ENCODE results near the gene NTM.

The NTM gene

DNA sequence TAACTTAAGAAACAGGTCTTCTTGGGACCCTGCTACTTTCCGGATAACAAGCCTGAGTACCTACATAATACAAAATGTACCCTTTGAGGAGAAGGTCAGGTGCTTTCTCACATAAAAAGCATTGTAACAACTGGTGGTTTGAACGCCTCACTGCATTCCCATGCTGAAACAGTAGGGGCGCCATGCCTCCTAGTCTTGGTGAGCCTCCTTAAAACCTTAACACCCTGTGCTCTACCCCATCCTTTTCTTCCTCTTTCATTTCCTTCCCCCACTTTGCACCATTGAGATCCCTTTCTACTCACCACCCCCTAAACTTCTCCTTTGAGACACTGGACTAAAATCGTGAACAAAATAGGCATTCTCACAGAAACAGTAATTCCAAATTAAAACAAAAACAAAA, 729.3 kb downstream of the NTM start:
- Histone ChIP-seq H3K18ac (ENCODE audit: low read length) (no peak overlapping the region), H2BK5ac (ENCODE audit: low read length) (no peak overlapping the region), H3K79me2 (ENCODE audit: control insufficient read depth, insufficient read depth, low read length) (no peaks in the 10 kb centered on the region), H3K9ac (ENCODE audit: low read length) (no peak overlapping the region), H3K27ac (ENCODE audit: low read depth, low read length) (no peak overlapping the region), H3K56ac (ENCODE audit: low read length) (no peak overlapping the region), H3K27me3 (ENCODE audit: insufficient read depth, low read length, poor library complexity) (no peaks in the 10 kb centered on the region), H3K4me1 (ENCODE audit: control insufficient read depth, low read depth, low read length) (no peaks in the 10 kb centered on the region), H2BK120ac (ENCODE audit: low read depth, low read length) (no peak overlapping the region), H3K79me1 (ENCODE audit: low read length) (no peaks in the 10 kb centered on the region), H3K36me3 (ENCODE audit: control insufficient read depth, insufficient read depth, low read length) (no peaks in the 10 kb centered on the region), H4K5ac (ENCODE audit: low read length) (no peak overlapping the region), H3K4me3 (ENCODE audit: low read length) (no peak overlapping the region), H2BK15ac (replicated peaks; ENCODE audit: low read depth) (no peak overlapping the region), H2AK5ac (ENCODE audit: low read length) (no peak overlapping the region), H4K8ac (ENCODE audit: low read depth, low read length) (no peak overlapping the region), H3K4ac (ENCODE audit: low read depth, low read length) (no peak overlapping the region), H3K4me2 (ENCODE audit: low read length) (no peak overlapping the region), H3K23ac (ENCODE audit: low read length) (no peak overlapping the region)
- no CpG with 5 or more reads among the region's 4 CpGs for WGBS (ENCODE audit: extremely low coverage, insufficient coverage, low lambda C conversion rate)
- DNase-seq = peak; percentile 59

DNA sequence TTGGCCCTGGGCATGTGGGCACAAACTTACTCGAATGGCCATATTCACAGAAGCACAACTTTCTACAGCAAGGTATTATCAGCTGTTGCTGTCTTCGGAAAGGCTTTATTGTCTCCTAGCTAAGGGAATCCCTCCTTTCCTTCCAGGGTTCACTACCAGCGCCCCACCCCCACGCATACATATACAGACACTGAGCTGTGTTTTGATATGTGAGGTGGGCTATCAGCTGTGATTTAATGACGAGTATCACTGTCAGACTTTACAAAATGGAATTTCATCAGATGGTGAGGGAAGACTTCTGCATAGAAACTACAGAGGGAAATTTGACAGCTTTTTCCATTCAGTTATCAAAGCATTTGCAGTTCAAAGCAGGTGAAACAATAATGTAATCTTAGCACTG, 730.2 kb downstream of the NTM start:
- Histone ChIP-seq H2BK15ac (replicated peaks; ENCODE audit: low read depth) (no peak overlapping the region), H3K27me3 (ENCODE audit: insufficient read depth, low read length, poor library complexity) (no peaks in the 10 kb centered on the region), H2AK5ac (ENCODE audit: low read length) (no peak overlapping the region), H3K4me1 (ENCODE audit: control insufficient read depth, low read depth, low read length) (no peaks in the 10 kb centered on the region), H2BK120ac (ENCODE audit: low read depth, low read length) (no peak overlapping the region), H3K9ac (ENCODE audit: low read length) (no peak overlapping the region), H3K36me3 (ENCODE audit: control insufficient read depth, insufficient read depth, low read length) (no peaks in the 10 kb centered on the region), H3K79me2 (ENCODE audit: control insufficient read depth, insufficient read depth, low read length) (no peaks in the 10 kb centered on the region), H3K4me3 (ENCODE audit: low read length) (no peak overlapping the region), H3K18ac (ENCODE audit: low read length) (no peak overlapping the region), H3K23ac (ENCODE audit: low read length) (no peak overlapping the region), H3K27ac (ENCODE audit: low read depth, low read length) (no peak overlapping the region), H3K79me1 (ENCODE audit: low read length) (no peaks in the 10 kb centered on the region), H3K4ac (ENCODE audit: low read depth, low read length) (no peak overlapping the region), H4K5ac (ENCODE audit: low read length) (no peak overlapping the region), H3K4me2 (ENCODE audit: low read length) (no peak overlapping the region), H2BK5ac (ENCODE audit: low read length) (no peak overlapping the region), H4K8ac (ENCODE audit: low read depth, low read length) (no peak overlapping the region), H3K56ac (ENCODE audit: low read length) (no peak overlapping the region)
- no CpG with 5 or more reads among the region's 5 CpGs for WGBS (ENCODE audit: extremely low coverage, insufficient coverage, low lambda C conversion rate)
- DNase-seq = no peak

DNA sequence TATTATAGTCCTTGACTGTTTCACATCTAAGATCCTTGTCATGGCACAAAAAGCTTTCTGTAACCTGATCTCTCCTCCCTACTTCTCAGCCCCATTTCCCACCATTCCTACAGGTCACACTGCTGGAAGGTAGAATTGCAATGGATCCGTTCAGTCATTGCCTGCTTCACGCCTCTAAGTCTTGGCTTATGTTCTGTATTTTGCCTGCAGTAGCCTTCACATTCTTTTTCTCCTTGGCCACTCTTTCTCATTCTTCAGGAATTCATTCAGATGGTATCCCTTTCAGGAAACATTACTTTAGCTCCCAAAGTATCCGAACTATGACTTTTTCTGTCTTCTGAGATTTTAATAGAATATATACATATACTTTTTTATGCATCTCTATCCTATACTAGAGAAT, 731.5 kb downstream of the NTM start:
- Histone ChIP-seq H2AK5ac (ENCODE audit: low read length) (no peak overlapping the region), H4K5ac (ENCODE audit: low read length) (no peak overlapping the region), H3K27ac (ENCODE audit: low read depth, low read length) (no peak overlapping the region)

DNA sequence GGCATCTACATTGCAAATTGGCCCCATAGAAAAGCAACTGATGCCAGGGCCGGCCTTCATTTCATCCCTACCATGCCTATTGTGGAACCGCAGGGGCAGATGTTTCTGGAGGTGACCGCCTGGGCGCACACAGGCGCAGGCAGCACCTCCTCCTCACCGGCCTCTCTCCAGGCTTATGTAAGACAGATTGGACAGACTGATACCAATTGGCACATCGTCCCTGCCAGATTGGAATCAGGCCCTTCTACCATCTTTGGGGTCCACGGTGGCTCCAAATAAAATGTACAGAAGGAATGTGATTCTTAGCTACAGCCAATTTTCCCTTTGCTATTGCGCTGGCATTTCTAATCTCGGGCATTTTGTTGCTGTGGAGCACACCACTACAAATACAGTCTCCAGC, 732.6 kb downstream of the NTM start:
- no peaks in the 10 kb centered on the region for H3K36me3 ChIP-seq (ENCODE audit: control insufficient read depth, insufficient read depth, low read length)
- H2BK5ac ChIP-seq (ENCODE audit: low read length) = no peak overlapping the region
- no peak overlapping the region for H3K23ac ChIP-seq (ENCODE audit: low read length)
- no peak overlapping the region for H2AK5ac ChIP-seq (ENCODE audit: low read length)
- WGBS (ENCODE audit: extremely low coverage, insufficient coverage, low lambda C conversion rate) = no CpG with 5 or more reads among the region's 10 CpGs
- no peak overlapping the region for H2BK120ac ChIP-seq (ENCODE audit: low read depth, low read length)
- no peaks in the 10 kb centered on the region for H3K79me1 ChIP-seq (ENCODE audit: low read length)
- no peak overlapping the region for H3K4ac ChIP-seq (ENCODE audit: low read depth, low read length)
- no peak overlapping the region for H3K18ac ChIP-seq (ENCODE audit: low read length)
- no peak overlapping the region for H4K8ac ChIP-seq (ENCODE audit: low read depth, low read length)
- H3K4me1 ChIP-seq (ENCODE audit: control insufficient read depth, low read depth, low read length) = no peaks in the 10 kb centered on the region
- DNase-seq = no peak
- no peak overlapping the region for H2BK15ac ChIP-seq (replicated peaks; ENCODE audit: low read depth)
- H3K27ac ChIP-seq (ENCODE audit: low read depth, low read length) = no peak overlapping the region
- no peak overlapping the region for H3K4me2 ChIP-seq (ENCODE audit: low read length)
- H3K56ac ChIP-seq (ENCODE audit: low read length) = no peak overlapping the region
- no peak overlapping the region for H3K4me3 ChIP-seq (ENCODE audit: low read length)
- H3K27me3 ChIP-seq (ENCODE audit: insufficient read depth, low read length, poor library complexity) = no peaks in the 10 kb centered on the region
- no peak overlapping the region for H3K9ac ChIP-seq (ENCODE audit: low read length)
- H3K79me2 ChIP-seq (ENCODE audit: control insufficient read depth, insufficient read depth, low read length) = no peaks in the 10 kb centered on the region
- H4K5ac ChIP-seq (ENCODE audit: low read length) = no peak overlapping the region

More for the DNA sequence above, 731.5 kb downstream of the NTM start:
- no peak overlapping the region for H3K4ac ChIP-seq (ENCODE audit: low read depth, low read length)
- no peak overlapping the region for H3K18ac ChIP-seq (ENCODE audit: low read length)
- H3K79me1 ChIP-seq (ENCODE audit: low read length) = no peaks in the 10 kb centered on the region
- no peaks in the 10 kb centered on the region for H3K36me3 ChIP-seq (ENCODE audit: control insufficient read depth, insufficient read depth, low read length)
- no peak overlapping the region for H2BK120ac ChIP-seq (ENCODE audit: low read depth, low read length)
- no peak overlapping the region for H3K4me2 ChIP-seq (ENCODE audit: low read length)
- no peaks in the 10 kb centered on the region for H3K4me1 ChIP-seq (ENCODE audit: control insufficient read depth, low read depth, low read length)
- no peaks in the 10 kb centered on the region for H3K27me3 ChIP-seq (ENCODE audit: insufficient read depth, low read length, poor library complexity)
- no peak overlapping the region for H3K23ac ChIP-seq (ENCODE audit: low read length)
- no CpG with 5 or more reads among the region's 3 CpGs for WGBS (ENCODE audit: extremely low coverage, insufficient coverage, low lambda C conversion rate)
- DNase-seq = no peak
- no peak overlapping the region for H2BK5ac ChIP-seq (ENCODE audit: low read length)
- H3K9ac ChIP-seq (ENCODE audit: low read length) = no peak overlapping the region
- no peak overlapping the region for H4K8ac ChIP-seq (ENCODE audit: low read depth, low read length)
- H3K79me2 ChIP-seq (ENCODE audit: control insufficient read depth, insufficient read depth, low read length) = no peaks in the 10 kb centered on the region
- H2BK15ac ChIP-seq (replicated peaks; ENCODE audit: low read depth) = no peak overlapping the region
- no peak overlapping the region for H3K4me3 ChIP-seq (ENCODE audit: low read length)
- H3K56ac ChIP-seq (ENCODE audit: low read length) = no peak overlapping the region

DNA sequence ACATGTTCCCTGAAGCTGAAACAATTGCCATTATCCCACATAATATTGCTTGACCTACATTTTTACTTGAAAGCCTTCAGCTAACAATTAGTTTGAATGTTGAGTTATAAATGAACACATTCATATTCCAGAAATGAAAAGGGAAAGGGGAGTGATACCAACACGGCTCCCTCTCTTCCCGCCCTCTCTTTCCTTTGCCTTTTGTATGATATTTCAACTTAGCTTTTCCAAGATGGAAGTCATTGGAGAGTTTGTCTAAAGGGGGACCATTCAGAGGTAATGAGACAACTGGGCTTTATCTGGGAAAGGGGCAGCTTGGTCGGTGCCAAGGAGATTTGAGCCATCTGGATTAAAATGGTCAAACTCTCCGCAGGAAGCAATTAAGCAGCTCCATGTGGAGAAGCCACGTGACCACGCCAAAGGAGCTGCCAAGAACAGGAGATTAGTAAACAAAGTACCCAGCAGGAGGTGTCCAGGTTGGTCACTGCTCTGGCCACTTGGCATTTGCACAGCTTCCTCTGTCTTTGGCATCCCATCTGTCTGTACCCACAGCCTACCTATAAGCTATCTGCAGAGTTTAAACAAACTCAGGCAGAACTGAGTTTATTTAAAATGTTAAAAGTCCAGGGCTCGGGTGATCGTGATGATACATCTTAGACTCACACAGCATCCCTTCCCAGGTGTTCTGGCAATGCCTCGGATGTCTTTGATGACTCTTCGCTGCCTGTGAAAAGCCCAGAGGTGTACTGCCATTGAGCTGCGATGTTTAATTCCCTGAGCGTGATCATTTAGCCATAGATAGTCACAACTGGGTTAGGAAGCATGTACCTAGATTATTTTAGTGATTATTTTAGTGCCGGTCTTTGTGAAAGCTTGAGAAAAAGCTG, 735.9 kb downstream of the NTM start:
- Histone ChIP-seq H3K4me3 (ENCODE audit: low read length) (no peak overlapping the region), H3K4me1 (ENCODE audit: control insufficient read depth, low read depth, low read length) (no peaks in the 10 kb centered on the region), H3K23ac (ENCODE audit: low read length) (no peak overlapping the region), H3K18ac (ENCODE audit: low read length) (no peak overlapping the region), H3K27ac (ENCODE audit: low read depth, low read length) (no peak overlapping the region), H3K79me1 (ENCODE audit: low read length) (no peaks in the 10 kb centered on the region), H3K56ac (ENCODE audit: low read length) (no peak overlapping the region), H3K79me2 (ENCODE audit: control insufficient read depth, insufficient read depth, low read length) (no peaks in the 10 kb centered on the region), H4K5ac (ENCODE audit: low read length) (no peak overlapping the region), H2BK15ac (replicated peaks; ENCODE audit: low read depth) (no peak overlapping the region), H3K36me3 (ENCODE audit: control insufficient read depth, insufficient read depth, low read length) (no peaks in the 10 kb centered on the region), H4K8ac (ENCODE audit: low read depth, low read length) (no peak overlapping the region), H3K9ac (ENCODE audit: low read length) (no peak overlapping the region), H2AK5ac (ENCODE audit: low read length) (no peak overlapping the region), H2BK5ac (ENCODE audit: low read length) (no peak overlapping the region), H2BK120ac (ENCODE audit: low read depth, low read length) (no peak overlapping the region), H3K4ac (ENCODE audit: low read depth, low read length) (no peak overlapping the region), H3K4me2 (ENCODE audit: low read length) (no peak overlapping the region), H3K27me3 (ENCODE audit: insufficient read depth, low read length, poor library complexity) (no peaks in the 10 kb centered on the region)
- no peak for DNase-seq
- no CpG with 5 or more reads among the region's 13 CpGs for WGBS (ENCODE audit: extremely low coverage, insufficient coverage, low lambda C conversion rate)

DNA sequence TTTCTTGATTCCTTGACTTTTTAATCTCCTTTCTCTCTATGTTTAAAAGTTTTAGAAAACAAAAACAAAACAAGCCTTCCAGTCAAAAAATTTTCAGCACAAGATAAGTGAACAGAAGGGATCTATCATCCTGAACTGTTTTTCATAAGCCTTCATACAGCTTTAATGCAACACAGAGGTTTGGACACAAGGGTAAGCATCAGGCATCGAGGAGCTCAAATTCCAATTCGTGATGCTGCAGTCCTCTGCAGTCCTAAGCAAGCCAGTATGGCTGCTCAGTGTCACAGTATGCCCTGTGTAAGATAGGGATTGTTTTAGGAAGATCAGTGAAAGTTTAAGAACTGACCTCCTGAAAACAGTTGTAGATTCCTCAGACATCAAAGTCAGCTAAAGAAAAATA, 740.9 kb downstream of the NTM start:
- Histone ChIP-seq H3K9ac (ENCODE audit: low read length) (no peak overlapping the region), H3K27me3 (ENCODE audit: insufficient read depth, low read length, poor library complexity) (no peaks in the 10 kb centered on the region), H3K56ac (ENCODE audit: low read length) (no peak overlapping the region), H3K79me2 (ENCODE audit: control insufficient read depth, insufficient read depth, low read length) (no peaks in the 10 kb centered on the region), H3K18ac (ENCODE audit: low read length) (no peak overlapping the region), H2AK5ac (ENCODE audit: low read length) (no peak overlapping the region), H2BK5ac (ENCODE audit: low read length) (no peak overlapping the region), H3K27ac (ENCODE audit: low read depth, low read length) (no peak overlapping the region), H3K4me1 (ENCODE audit: control insufficient read depth, low read depth, low read length) (peaks cover 5% of the 10 kb centered on the region), H4K5ac (ENCODE audit: low read length) (no peak overlapping the region), H2BK120ac (ENCODE audit: low read depth, low read length) (no peak overlapping the region), H2BK15ac (replicated peaks; ENCODE audit: low read depth) (no peak overlapping the region), H3K79me1 (ENCODE audit: low read length) (no peaks in the 10 kb centered on the region), H3K4me3 (ENCODE audit: low read length) (no peak overlapping the region), H3K4ac (ENCODE audit: low read depth, low read length) (no peak overlapping the region), H4K8ac (ENCODE audit: low read depth, low read length) (no peak overlapping the region), H3K23ac (ENCODE audit: low read length) (no peak overlapping the region), H3K36me3 (ENCODE audit: control insufficient read depth, insufficient read depth, low read length) (no peaks in the 10 kb centered on the region), H3K4me2 (ENCODE audit: low read length) (no peak overlapping the region)
- DNase-seq = no peak
- no CpG with 5 or more reads among the region's 2 CpGs for WGBS (ENCODE audit: extremely low coverage, insufficient coverage, low lambda C conversion rate)

All from mesendoderm (in vitro differentiated cells).